ENCODE data around the gene TRPM3.

Gene TRPM3

DNA sequence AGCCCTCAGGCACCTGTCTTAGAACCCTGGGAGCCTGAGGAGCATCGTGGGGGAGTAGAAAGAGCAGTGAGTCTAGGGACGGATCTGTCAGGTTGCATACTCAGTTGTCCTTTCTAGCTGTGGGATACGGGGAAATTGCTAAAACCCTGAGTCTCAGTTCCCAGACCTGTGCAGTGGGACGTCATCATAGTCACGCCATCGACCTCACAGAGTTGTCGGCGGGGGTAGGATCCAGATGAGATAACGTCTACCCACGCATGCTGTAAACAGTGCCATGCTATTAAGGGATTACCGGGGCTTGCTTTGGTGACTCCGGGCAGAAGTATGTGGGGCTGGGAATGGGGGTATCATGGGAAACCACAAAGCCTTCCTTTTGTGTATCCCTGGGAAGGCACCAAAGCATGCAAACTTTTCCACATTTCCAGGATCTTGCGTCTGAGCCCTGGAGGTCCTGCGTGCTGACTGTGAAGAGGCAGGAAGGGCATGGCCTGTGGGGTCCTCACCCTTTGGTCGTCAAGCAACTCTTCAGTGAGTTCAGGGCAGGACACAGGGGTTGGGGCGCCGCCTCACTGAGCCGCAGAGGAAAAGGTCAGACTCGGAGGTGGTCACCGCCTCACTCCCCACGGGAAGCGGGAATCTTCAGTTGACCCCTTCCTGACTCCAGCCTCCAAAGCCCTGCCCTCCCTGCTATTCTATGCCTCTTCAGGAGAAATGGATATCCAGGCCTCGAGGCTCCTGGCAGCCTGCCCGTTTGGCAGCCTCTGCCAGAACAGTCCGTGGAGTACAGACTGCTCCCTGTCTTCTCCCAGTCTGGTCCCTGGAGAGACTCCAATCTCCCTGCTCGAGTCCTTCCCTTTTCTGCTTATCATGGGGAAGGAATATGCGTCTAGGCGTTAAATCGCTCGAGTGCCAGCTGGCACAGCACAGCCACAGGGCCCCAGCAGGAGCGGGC, 520.1 kb downstream of the TRPM3 start:
- no peak for DNase-seq

DNA sequence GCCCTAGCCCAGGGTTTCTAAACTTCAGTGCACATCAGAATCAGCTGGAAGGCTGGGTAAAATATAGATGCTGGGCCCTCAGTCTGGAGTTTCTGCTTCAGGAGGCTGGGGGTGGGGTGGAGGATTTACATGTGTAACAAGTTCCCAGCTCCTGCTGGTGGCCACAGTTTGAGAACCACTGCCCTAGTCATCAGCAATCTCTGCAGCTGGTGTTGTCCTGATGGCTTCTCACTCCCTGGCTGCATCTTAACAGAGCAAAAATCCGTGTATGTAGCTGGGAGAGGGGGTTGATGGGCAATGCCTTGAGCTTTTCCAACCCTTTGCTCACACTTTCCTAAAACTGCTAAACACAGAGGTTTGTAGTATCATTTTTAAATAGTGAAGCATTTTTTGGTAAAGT, 520.9 kb downstream of the TRPM3 start:
- DNase-seq, result no peak

DNA sequence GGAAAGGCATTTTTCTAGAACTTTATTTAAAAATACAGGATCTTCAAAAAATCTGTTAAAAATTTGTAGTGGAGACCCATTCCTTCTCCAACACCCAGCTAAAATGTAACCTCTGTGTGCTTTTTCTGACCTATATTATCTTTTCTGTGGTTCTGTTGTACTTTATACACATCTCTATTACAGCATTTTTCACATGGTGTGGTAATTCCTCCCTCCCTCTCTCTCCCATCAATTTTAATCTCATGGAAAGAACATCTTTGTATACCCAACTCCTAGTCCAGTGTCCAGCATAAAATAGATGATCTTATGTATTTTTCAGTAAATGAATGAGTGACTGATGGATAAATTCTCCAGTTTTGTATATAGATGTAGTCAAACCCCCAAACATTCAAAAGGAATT, 523.5 kb downstream of the TRPM3 start:
- no peak for DNase-seq

DNA sequence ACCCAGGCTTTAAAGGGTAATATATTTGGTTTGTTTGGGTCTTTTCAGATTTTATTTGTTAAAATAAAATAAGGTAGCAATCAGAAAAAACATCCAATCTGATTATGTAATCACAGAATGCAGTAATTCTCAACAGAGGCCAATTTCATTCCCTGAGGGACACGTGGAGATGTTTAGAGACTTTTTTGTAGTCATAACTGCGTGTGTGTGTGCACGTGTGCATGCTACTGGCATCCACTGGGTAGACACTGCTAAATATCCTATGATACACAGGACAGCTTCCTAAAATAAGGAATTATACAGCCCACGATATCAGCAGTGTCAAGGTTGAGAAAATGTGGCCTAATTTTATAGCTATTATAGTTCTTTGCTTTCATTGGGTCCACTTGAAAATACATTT, 526.2 kb downstream of the TRPM3 start:
- DNase-seq, result no peak

DNA sequence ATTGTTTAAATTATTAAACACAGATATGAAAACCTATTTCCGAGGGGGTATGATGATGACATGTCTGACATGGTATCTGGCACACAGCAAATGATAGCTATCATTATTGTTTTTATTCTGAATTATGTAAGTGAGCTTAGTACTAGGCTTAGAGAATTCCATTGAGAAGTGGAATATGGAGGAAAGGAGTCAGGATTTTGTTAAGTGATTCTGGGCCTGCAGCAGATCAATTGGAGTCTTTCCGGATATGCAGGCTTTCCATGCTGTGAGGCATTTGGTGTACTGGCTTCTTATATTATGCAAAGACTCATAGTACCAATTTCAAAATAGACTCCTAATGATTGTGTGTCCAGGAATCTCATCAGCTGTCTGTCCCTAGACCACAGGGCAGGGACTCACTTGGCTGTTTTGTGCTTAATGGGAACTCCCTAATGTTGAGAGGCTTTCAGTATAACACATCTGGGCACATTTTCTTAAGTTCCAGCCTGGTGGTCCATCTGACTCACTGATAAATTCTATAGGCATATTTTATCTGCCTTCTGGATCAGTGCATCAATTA, 527.0 kb downstream of the TRPM3 start:
- no peak for DNase-seq

DNA sequence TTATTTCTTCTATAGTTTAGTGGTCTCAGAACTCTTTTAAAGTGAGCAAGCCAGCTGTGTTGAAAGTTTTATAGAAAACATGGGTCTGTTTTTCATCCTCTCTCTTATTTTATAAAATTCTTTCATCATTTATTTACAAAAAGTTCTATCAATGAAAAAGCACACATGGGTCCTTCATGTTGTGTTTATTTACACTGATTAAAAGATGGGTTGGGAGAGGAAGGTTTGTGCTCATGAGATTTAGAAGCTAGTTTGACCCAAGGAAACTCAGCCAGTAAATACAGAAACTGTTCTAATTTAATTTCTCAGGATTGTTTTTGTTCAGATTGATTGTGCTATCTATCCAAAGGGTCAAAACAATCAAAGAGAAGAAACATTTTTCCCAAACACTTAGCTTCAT, 528.2 kb downstream of the TRPM3 start:
- no peak for DNase-seq

DNA sequence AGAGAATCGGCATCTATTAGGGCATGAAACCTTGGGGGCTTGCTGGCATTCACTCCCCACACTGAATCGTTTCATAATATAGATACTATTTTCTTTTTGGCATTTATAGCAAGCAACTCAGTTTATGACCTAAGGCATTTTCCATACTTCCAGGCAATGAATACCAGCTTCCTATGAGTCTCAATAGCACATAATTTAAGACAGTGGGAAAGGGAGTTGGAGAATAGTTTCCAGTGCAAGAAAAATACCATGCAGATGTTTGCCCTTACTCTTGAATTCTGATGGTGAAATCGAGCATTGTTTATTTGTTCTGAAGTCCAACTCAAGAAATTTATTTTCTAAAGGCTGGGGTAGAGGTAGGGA, 531.1 kb downstream of the TRPM3 start:
- no peak for DNase-seq

DNA sequence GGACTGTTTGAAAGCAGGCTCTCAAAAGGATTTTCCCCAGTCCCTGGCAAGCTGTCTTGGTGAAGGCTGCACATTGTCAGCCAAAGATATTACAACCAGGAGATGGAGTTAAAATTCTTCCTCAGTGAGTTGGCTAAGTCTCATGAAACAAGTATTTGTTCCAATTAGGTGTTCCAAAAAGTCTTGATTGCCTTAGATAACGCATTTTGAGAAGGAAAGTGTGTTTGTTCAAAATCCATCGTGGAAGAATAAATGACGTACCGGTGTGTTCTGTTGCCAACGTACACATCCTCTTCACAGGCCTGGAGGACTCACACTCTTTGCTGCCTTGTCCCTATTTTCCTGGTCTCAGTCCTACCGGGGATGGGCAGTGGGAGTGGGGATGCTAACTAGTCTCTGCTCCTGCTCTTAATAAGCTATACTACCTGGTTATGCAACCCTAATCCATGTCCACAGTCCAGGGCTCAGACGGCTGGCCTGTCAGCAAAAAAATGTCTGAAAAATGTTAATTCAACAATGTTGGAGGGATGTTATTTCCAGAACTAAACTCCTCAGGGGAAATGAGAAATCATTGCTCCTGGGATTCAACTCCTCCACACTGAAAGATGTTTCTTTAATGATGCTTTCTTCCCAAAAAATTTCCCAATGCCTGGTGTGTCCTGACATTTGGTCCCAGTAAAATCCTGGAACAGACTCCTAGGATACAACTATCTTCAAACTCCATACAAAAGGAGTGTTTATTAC, 531.7 kb downstream of the TRPM3 start:
- DNase-seq, result no peak

DNA sequence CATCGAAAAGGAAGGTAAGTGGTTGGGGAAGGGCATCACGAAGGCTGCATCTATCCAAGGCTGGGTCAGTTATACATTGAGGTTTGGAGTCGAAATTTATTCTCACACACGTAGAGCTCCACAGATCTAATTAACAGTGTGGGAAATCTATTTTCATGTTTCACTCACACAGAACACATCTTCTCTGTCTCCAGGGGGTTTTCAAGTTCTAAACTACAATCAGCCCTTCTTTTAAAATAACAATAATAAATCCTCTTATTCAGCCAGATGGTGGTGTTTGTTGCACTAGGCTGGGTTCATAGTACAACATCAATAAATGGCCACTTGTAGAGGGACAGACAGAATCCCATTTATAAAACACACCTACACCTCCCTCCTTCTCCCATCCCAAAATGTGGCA, 532.4 kb downstream of the TRPM3 start:
- no peak for DNase-seq

DNA sequence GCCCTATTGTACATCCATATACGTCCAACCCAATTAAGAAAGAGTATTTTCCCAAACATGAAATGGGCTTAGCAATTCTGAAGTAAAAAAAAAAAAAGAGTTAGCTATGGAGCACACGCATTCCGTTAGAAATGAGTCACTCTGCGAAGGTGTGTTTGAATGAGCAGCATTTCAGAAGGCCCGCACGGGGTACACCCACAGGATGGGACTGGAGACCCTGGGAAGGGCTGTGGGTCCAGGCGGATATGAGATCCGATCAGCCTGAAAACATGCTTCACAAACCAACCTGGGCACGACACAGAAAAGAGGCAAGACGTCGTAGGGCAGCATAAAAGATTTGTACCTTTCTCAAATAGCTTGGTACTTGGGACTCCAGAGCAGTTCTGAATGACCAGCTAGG, 533.0 kb downstream of the TRPM3 start:
- no peak for DNase-seq

DNA sequence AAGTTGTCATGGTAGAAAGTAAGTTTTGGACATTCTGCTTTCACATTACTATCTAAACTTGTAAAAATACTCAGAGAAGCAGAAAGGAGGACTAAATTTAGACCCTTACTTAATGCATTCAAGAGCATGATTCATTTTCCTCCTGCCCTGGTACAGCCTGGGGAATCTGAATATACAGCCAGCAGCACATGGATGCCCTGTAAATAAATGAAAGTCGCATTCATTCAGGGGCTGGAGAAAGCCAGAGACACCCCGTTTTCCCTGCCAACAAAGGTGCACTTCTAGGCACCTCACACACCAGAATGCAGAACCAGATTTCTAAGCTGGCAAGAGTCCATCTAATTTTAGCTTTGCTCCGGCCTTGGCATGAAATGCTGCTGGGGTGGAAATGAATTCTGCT, 534.2 kb downstream of the TRPM3 start:
- no peak for DNase-seq

DNA sequence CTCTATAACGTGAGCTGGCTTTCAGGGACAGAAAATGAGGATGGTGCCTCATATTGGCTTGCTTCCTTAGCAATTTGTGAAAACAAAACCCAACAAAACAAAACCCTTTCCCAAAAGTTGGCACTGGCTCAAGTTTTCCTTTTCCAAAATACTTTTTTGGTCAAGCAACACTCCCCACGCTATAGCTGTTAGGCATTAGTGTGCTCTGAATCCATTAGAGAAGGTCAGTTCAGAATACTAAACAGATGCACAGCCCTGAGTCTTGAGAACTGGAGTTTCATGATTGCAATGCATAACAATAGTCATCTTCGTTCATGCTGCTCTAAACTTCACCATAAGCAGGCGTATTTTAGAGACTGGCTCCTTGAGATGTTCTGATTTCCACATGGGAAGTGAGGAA, 534.9 kb downstream of the TRPM3 start:
- DNase-seq, result no peak

DNA sequence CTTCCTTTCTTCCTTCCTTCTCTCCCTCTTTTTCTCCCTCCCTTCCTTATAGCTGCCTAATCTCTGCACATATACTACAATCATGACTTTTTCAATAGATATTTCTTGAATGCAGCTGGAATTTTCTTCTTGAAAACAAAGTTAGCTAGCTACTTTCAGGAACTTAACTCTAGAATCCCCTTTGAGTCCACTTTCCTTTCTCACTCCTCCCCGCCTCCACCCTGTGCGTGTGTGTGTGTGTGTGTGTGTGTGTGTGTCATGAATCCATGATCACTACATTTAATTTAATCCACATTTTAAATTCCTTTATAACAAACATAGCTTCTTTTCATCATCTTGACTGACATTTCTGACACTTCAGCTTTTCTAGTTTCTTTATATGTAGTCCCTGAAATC, 539.5 kb downstream of the TRPM3 start:
- DNase-seq, result no peak

DNA sequence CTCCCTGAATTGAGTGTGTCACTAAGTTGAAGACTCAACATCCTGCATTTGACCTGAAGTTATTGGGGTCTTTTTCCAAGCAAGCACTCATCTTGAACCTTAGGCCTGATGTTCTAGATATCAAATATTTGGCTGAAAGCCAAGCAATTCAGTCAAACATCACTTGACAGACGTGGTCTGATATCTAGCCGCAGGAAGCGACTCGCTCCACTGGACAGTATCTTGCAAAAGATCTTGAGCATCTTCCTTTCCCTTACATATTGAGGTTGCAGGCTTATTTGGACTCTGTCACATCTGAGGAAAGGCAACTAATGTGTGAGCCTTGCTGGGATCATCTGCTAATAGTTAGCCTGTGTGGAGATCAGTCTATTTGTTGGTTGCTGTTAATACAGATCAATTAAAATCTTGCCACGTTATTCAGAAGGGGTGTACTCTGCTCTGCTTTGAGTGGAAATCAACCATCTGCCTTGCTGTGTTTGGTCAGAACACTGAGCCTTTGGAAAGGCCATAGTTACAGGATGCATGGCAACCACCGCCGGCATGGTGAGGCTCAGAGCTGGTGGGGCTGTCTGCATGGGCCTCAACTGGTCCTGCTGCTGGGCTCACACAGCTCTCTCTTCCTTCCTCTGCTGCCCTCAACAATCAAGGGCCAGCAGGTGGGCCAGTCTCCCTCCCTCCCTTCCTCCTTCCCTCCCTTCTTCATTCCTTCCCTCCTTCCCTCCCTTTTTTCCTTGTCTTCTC, 540.0 kb downstream of the TRPM3 start:
- no peak for DNase-seq

DNA sequence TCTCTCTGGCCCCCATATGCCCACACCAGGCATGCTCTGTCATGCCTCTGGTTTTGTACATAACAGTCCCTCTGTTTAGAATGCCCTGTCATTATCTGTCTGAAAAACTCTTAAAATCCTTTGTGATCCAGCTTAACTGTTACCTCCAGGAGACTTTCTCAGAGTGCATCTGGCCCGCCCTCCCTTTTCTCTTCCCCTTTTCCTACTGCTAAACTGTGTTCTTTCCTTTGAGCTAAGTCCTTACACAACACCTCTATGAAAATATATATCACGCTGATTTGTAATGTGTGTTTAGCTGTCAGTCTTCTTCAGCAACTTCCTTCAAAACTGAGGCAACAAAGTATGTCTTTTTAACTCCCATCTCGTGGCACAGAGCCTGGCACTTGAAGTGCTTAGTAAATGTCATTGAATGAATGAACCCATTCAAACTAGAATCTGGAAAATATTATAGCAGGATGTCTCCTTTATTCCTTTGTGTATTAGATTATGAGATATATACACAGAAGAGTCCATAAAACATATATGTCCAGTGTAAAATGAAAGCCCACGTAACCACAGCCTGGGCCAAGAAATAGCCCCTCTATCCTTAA, 540.7 kb downstream of the TRPM3 start:
- no peak for DNase-seq

DNA sequence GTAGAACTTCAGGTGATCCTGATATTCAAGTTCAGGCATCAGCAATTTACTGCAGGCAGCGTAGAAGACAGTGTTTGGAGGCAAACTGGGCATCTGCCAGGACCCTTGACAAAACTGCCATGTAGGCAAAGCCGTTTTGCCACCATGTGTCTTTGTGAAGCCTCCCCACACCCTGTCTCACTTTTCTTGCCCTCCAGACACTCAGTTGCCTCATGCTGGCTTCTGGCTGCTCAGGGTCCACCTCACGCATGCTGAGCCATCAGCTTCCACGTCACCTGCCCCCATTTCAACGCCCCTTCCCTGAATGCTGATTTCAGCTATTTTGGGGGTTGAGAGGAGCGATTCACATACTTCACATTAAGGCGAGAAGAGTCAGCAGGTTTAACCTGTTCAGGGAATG, 541.7 kb downstream of the TRPM3 start:
- DNase-seq, result no peak

DNA sequence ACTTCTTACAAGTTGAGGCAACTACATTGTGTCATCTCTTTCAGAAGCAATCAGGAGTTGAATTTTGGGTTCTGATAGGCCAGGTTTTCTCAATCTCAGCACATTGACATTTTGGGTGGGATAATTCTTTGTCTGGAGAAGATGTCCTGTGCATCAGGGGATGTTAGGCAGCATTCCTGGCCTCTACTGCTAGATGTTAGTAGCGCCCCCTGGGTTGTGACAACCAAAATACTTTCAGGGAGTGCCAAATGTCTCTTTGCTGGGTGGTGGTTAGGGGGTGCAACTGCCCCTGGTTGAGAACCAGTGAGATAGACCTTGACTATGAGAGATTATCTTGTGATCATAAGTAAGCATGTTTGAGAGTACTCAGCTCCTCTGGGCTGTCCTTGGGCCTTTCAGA, 542.7 kb downstream of the TRPM3 start:
- DNase-seq, result no peak

DNA sequence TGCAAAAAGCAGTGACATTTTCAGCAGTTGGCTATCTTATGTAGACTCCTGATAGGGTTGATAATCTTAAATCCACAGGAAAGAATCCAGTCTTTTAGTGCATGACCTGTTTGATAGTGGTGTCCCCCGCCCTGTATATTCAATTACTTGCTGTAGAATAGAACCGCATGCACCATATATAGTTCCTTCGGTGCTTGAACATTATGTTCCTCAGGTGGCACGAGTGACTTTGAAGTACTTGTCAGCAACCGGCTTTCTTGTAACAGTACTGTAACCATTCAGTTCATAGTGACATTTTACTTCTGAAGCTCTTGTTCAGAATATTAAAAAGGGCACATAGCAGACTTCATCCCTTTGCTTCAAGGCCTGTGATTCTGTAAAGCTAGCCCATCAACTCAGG, 543.8 kb downstream of the TRPM3 start:
- DNase-seq, result no peak

DNA sequence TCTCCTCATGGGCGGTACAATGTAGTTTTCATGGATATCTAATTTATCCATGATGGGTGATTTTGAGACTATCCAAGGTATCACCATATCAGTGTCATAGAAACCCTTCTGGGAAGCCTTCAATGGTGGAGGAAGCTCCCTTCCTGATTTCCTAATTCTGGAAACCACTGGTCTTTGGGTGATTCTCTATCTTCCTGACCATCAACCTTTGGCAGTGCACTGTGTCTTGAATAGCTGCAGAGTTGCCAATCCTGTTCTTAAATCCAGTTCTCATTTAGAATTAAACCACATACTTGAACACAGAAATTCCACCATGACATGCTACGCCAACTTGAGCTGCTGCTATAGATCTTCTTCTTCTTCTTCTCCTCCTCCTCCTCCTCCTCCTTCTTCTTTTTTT, 545.3 kb downstream of the TRPM3 start:
- DNase-seq, result no peak

DNA sequence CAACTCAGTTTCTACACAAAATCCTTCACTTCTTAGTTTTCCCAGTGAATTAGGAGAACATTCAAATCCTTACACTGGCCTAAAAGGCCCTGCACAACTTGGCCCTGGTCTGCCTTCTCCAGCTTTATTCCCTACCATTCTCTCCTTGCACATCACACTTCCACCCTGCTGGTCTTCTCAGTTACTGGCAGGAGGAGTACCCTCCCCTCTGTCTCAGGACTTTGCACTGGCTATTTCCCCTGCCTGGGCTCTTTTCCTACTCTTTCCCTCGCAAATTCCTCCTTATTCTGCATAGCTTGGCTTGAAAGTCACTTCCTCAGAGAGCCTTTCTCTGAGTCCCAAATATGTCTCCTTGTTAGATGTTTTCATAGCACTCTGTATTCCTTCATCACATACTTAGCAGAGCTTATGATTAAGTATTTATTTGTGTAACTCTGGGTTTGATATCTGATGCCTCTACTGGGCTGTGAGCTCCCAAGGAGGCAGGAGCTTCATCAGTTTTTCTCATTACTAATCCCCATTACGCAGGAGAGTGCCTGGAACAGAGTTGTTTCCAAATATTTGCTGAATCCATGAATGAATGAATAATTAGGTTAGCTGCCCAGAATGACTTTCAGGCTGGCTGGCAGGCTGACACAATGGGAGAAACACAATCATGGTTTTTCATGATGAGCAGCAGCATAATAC, 547.1 kb downstream of the TRPM3 start:
- DNase-seq, result no peak

DNA sequence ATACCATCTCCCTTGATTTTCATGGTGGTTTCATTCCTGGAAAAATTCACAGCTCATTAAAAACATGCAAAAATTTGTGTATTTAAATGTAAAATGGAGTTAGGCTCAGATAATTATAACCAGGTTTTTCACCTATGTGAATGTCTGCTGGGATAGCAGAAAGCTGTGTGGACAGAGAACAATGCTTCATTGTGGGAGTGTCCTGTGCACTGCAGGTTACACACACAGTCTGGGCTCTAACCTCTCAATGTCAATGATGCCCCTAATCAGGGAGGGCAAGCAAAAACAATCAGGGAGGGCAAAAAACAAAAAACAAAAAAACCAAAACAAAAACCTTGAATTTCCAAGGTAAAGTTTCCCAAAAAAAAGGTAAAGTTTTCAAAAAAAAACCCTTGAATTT, 548.1 kb downstream of the TRPM3 start:
- no peak for DNase-seq

DNA sequence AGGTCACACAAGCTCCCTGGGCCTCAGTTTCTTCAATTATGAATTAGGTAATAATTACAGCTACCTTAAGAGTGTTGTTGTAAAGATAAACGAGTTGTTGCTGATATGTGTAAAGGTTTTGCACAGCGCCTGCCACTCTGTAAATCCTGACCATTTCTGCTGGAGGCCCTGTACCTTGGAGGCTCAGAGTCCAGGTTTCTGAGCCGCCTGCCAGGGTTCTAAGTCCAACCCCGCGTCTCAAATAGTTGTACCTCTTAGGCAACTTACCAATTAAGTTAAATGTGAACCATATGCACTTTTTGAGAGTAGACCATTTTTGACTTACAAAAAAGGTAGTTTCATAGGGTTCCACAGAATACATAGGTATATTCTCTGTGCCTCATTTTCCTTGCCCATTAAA, 550.2 kb downstream of the TRPM3 start:
- DNase-seq, result no peak
